ENCODE measurements around the gene MED27.

DNA sequence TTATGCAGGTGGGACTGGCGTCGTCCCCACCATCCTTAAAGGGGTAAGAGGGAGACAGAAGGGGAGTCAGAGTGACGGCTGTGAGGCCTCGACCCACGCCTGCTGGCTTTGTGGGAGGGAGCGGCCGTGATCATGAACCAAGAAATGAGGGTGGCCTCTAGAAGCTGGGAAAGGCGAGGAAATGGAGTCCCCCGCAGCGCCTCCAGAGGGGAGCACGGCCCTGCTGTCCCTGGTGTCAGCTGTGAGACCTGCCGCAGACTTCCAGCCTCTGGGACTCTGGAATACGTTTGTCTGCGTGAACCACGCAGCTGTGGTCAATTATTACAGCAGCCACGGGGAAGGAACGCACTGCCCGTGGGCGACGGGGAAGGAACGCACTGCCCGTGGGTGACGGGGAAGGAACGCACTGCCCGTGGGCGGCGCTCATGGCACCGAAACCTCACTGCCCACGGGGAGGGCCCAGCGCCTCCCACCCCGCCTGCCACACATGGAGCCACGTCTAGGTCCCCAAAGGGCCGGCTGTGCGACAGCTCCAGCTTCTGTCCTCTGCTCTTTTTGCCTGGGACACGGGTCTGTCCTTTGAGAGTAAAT, 231.0 kb downstream of the MED27 start:
- TF ChIP-seq BRD4 (CRISPR knock-in tag; IDR thresholded peaks at IDR 0.05) (no peak), POLR2A (IDR thresholded peaks at IDR 0.05; ENCODE audit: insufficient read depth in 1 of 2, low read depth in 2 of 2, low read length in 2 of 2) (no peak), GTF3A (CRISPR knock-in tag; conservative IDR thresholded peaks at IDR 0.05) (no peak), ZFP36 (IDR thresholded peaks at IDR 0.05; ENCODE audit: borderline replicate concordance, low read depth, low read length, partially characterized antibody) (no peak)
